Measurements from ENCODE around the gene CFAP46.

DNA sequence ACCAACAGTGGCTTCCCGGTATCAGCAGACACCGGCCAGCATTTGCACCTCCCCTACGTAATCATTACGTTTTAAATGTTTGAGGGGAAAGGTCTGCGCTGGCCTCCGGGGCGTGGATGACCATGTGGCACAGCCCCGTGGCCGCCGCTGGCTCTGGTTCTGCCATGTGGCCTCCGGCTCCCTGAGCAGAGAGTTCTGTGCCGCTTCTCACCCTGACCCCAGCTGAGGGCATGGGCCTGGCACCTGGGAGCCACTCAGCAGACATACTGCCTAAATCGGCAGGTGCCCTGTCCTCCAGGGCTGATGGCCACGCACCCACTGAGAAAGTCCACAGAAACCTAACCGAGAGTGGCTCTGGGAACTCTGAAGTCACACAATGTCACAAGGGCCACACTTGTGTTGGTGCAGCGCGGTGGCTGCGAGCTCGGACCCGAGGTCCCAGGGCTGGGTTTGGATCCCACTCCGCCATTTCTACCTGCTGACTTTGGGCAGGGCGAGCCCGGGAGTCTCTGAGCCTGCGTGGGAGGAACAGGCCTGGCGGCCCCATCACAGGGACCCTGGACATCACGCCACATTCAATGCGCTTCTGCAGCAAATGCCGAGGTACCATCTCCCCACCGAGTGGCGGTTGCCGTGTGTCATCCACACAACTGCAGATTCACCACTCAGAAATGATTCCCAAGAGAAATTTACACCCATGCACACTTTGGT is 25.3 kb downstream of the CFAP46 start:
- TF ChIP-seq, protein P1, sequence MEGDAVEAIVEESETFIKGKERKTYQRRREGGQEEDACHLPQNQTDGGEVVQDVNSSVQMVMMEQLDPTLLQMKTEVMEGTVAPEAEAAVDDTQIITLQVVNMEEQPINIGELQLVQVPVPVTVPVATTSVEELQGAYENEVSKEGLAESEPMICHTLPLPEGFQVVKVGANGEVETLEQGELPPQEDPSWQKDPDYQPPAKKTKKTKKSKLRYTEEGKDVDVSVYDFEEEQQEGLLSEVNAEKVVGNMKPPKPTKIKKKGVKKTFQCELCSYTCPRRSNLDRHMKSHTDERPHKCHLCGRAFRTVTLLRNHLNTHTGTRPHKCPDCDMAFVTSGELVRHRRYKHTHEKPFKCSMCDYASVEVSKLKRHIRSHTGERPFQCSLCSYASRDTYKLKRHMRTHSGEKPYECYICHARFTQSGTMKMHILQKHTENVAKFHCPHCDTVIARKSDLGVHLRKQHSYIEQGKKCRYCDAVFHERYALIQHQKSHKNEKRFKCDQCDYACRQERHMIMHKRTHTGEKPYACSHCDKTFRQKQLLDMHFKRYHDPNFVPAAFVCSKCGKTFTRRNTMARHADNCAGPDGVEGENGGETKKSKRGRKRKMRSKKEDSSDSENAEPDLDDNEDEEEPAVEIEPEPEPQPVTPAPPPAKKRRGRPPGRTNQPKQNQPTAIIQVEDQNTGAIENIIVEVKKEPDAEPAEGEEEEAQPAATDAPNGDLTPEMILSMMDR (IDR thresholded peaks at IDR 0.05) = no peak
- no peak for TF ChIP-seq POLR2A (IDR thresholded peaks at IDR 0.05)

All from ovary (tissue), 3 donors.